Measurements from ENCODE around the gene ATOH7.

ATOH7 gene

DNA sequence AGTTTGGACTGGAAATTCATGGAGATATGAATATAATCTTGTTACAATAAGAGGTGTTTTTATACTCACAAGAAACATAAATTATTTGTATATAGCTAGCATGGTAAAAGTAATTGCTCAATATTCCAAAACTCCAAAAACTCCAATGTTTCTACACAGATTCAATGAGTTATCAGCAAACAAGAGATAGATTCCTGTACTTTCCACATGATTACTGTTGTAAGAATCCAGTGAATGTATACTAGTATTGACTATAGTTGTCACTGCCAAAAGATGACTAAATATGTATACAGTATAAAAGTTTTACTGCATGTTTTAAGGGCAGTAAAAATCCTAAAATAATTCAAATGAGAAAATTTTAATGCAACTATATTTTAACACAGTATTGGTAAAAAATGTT is 10.7 kb downstream of the ATOH7 start:
- Histone ChIP-seq H3F3A (ENCODE audit: insufficient read depth, low read length) (no peaks in the 10 kb centered on the region), H3K27ac (ENCODE audit: low read length) (no peak overlapping the region), H3K4me2 (ENCODE audit: low read depth, low read length) (no peak overlapping the region), H3K9me2 (replicated peaks; ENCODE audit: insufficient read depth, low read length) (no peaks in the 10 kb centered on the region), H3K9me3 (replicated peaks; ENCODE audit: insufficient read depth, low read length) (no peaks in the 10 kb centered on the region), H3K9ac (ENCODE audit: low read length) (no peak overlapping the region), H3K36me3 (replicated peaks; ENCODE audit: insufficient read depth, low read length) (no peaks in the 10 kb centered on the region), H3K27me3 (replicated peaks; ENCODE audit: insufficient read depth, low read length) (no peaks in the 10 kb centered on the region), H3K4me3 (ENCODE audit: low read length) (no peak overlapping the region), H2AFZ (ENCODE audit: low read length) (no peak overlapping the region), H4K20me1 (ENCODE audit: insufficient read depth, low read length) (no peaks in the 10 kb centered on the region), H3K79me2 (ENCODE audit: low read length) (no peaks in the 10 kb centered on the region), H3K4me1 (ENCODE audit: low read length) (no peaks in the 10 kb centered on the region)
- TF ChIP-seq, protein P1, sequence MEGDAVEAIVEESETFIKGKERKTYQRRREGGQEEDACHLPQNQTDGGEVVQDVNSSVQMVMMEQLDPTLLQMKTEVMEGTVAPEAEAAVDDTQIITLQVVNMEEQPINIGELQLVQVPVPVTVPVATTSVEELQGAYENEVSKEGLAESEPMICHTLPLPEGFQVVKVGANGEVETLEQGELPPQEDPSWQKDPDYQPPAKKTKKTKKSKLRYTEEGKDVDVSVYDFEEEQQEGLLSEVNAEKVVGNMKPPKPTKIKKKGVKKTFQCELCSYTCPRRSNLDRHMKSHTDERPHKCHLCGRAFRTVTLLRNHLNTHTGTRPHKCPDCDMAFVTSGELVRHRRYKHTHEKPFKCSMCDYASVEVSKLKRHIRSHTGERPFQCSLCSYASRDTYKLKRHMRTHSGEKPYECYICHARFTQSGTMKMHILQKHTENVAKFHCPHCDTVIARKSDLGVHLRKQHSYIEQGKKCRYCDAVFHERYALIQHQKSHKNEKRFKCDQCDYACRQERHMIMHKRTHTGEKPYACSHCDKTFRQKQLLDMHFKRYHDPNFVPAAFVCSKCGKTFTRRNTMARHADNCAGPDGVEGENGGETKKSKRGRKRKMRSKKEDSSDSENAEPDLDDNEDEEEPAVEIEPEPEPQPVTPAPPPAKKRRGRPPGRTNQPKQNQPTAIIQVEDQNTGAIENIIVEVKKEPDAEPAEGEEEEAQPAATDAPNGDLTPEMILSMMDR (IDR thresholded peaks at IDR 0.05; ENCODE audit: low read length) = no peak
- no peak for TF ChIP-seq EZH2 (optimal IDR thresholded peaks at IDR 0.05; ENCODE audit: low read depth, low read length)
- TF ChIP-seq EZH2phosphoT487 (IDR thresholded peaks at IDR 0.05; ENCODE audit: low read length) = no peak
- DNase-seq = no peak

DNA sequence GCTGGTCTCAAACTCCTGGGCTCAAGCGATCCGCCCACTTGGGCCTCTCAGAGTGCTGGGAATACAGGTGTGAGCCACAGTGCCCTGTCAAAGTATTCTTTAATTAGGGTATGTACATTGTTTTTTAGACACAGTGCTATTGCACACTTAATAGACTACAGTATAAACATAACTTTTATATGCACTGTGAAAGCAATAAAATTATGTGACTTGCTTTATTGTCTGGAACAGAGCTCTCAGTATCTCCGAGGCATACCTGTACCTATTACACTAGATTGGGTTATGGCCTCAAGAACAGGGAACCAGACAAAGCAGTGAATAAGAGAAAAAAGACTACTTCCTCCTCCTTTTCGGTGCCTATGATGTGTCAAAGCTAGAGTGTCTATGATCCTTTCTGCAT is 13.1 kb downstream of the ATOH7 start:
- no peak overlapping the region for H2AFZ ChIP-seq (ENCODE audit: low read length)
- H4K20me1 ChIP-seq (ENCODE audit: insufficient read depth, low read length) = no peaks in the 10 kb centered on the region
- TF ChIP-seq, protein P1 (IDR thresholded peaks at IDR 0.05; ENCODE audit: low read length) = no peak
- TF ChIP-seq EZH2phosphoT487 (IDR thresholded peaks at IDR 0.05; ENCODE audit: low read length) (no peak), EZH2 (optimal IDR thresholded peaks at IDR 0.05; ENCODE audit: low read depth, low read length) (no peak)
- no peaks in the 10 kb centered on the region for H3F3A ChIP-seq (ENCODE audit: insufficient read depth, low read length)
- no peaks in the 10 kb centered on the region for H3K36me3 ChIP-seq (replicated peaks; ENCODE audit: insufficient read depth, low read length)
- no peaks in the 10 kb centered on the region for H3K9me2 ChIP-seq (replicated peaks; ENCODE audit: insufficient read depth, low read length)
- no peak for DNase-seq
- no peaks in the 10 kb centered on the region for H3K79me2 ChIP-seq (ENCODE audit: low read length)
- no peaks in the 10 kb centered on the region for H3K4me1 ChIP-seq (ENCODE audit: low read length)
- no peaks in the 10 kb centered on the region for H3K27me3 ChIP-seq (replicated peaks; ENCODE audit: insufficient read depth, low read length)
- no peak overlapping the region for H3K27ac ChIP-seq (ENCODE audit: low read length)
- no peaks in the 10 kb centered on the region for H3K9me3 ChIP-seq (replicated peaks; ENCODE audit: insufficient read depth, low read length)
- H3K4me3 ChIP-seq (ENCODE audit: low read length) = no peak overlapping the region
- H3K9ac ChIP-seq (ENCODE audit: low read length) = no peak overlapping the region
- H3K4me2 ChIP-seq (ENCODE audit: low read depth, low read length) = no peak overlapping the region

DNA sequence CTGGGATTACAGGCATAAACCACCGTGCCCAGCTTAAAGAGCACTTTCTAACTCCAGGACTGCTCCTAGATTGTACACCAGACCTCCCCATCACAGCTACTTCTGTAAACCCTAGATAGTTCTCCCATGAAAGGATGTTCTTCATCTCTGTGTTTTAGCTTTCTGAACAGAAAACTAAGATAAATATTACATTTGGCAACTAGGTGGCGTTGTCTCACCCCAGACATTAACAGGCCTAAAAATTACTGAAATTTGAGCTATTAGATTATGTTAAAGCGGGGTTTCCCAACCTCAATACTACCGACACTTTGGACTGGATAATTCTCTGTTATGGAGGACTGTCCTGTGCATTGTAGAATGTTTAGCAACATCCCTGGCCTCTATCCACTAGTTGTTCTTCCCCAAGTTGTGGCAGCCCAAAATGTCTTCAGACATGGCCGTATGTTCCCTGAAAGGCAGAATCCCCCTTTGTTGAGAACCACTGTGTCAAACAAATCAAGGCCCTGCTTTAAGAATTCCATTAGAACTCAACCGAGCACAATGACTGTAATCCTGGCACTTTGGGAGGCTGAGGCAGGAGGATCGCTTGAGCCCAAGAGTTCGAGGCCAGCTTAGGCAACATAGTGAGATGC is 19.1 kb downstream of the ATOH7 start:
- Histone ChIP-seq H3K9ac (ENCODE audit: low read length) (no peak overlapping the region), H3K27ac (ENCODE audit: low read length) (no peak overlapping the region), H3F3A (ENCODE audit: insufficient read depth, low read length) (no peaks in the 10 kb centered on the region), H3K27me3 (replicated peaks; ENCODE audit: insufficient read depth, low read length) (no peaks in the 10 kb centered on the region), H3K79me2 (ENCODE audit: low read length) (no peaks in the 10 kb centered on the region), H3K4me3 (ENCODE audit: low read length) (no peak overlapping the region), H3K4me2 (ENCODE audit: low read depth, low read length) (no peak overlapping the region), H3K9me2 (replicated peaks; ENCODE audit: insufficient read depth, low read length) (no peaks in the 10 kb centered on the region), H3K4me1 (ENCODE audit: low read length) (no peaks in the 10 kb centered on the region), H4K20me1 (ENCODE audit: insufficient read depth, low read length) (no peaks in the 10 kb centered on the region), H2AFZ (ENCODE audit: low read length) (no peak overlapping the region), H3K9me3 (replicated peaks; ENCODE audit: insufficient read depth, low read length) (no peaks in the 10 kb centered on the region), H3K36me3 (replicated peaks; ENCODE audit: insufficient read depth, low read length) (no peaks in the 10 kb centered on the region)
- DNase-seq = peak; percentile 40
- TF ChIP-seq, protein P1 (IDR thresholded peaks at IDR 0.05; ENCODE audit: low read length) = peak; percentile 66
- TF ChIP-seq EZH2phosphoT487 (IDR thresholded peaks at IDR 0.05; ENCODE audit: low read length) = no peak
- TF ChIP-seq EZH2 (optimal IDR thresholded peaks at IDR 0.05; ENCODE audit: low read depth, low read length) = no peak

Measured in MM.1S (cell line).